Esophagus (tissue), 2 donors: ENCODE data around the gene IMMP2L. TPM values are rescaled to one million over a fixed set of nuclear protein-coding genes. Genes with fewer than 3 reads are reported as not detected.

Experiments
- H3K27ac ChIP-seq, 2 donors: one replicate each; pipeline ENCODE4 v1.5.1; 2013; ENCODE audit warnings: low read depth in 2 of 2, mild to moderate bottlenecking in 2 of 2, inconsistent platforms in 1 of 2, low read length in 1 of 2, moderate library complexity in 1 of 2
- H3K27me3 ChIP-seq, 2 donors: one replicate each; pipeline ENCODE4 v1.6.1; 2013; ENCODE audit warnings: low read length in 2 of 2, control low read depth in 1 of 2, mild to moderate bottlenecking in 1 of 2; ENCODE audit not compliant: insufficient read depth in 2 of 2, control insufficient read depth in 1 of 2
- H3K36me3 ChIP-seq, 2 donors: one replicate each; pipeline ENCODE4 v1.6.1; 2013; ENCODE audit warnings: low read length in 1 of 2; ENCODE audit not compliant: control insufficient read depth in 2 of 2, insufficient read depth in 2 of 2
- H3K4me1 ChIP-seq, 2 donors: one replicate each; pipeline ENCODE4 v1.6.1; 2013; ENCODE audit warnings: low read length in 1 of 2; ENCODE audit not compliant: control insufficient read depth in 2 of 2, insufficient read depth in 2 of 2
- H3K4me3 ChIP-seq, 2 donors: one replicate each; pipeline ENCODE4 v1.5.1; 2013; ENCODE audit warnings: low read length in 2 of 2, mild to moderate bottlenecking in 2 of 2, low read depth in 1 of 2, moderate library complexity in 1 of 2
- H3K9me3 ChIP-seq, 2 donors: one replicate each; pipeline ENCODE4 v1.6.1; 2013; ENCODE audit warnings: mild to moderate bottlenecking in 2 of 2, low read depth in 1 of 2, low read length in 1 of 2, moderate library complexity in 1 of 2; ENCODE audit not compliant: control insufficient read depth in 2 of 2, insufficient read depth in 1 of 2
- WGBS, 2 donors: extraction: QIAGEN DNeasy Blood & Tissue Kit; methylation state at CpG; one replicate each; pipeline ENCODE4 v1.1.7; 2013; 5-methylcytosine and 5-hydroxymethylcytosine counted together
- polyA plus RNA-seq, 2 donors: library from polyadenylated mRNA; stranded (reverse); fragments of 200-250 nt; gene quantifications; one replicate each; pipeline ENCODE4 v1.2.3, GENCODE V29; 2013
- donor health status: healthy with polysubstance abuse.
- donor health status: Bipolar disorder and iron deficiency.

Gene IMMP2L
- polyA plus RNA-seq, 2 donors = 6.5 to 14.5 TPM

DNA sequence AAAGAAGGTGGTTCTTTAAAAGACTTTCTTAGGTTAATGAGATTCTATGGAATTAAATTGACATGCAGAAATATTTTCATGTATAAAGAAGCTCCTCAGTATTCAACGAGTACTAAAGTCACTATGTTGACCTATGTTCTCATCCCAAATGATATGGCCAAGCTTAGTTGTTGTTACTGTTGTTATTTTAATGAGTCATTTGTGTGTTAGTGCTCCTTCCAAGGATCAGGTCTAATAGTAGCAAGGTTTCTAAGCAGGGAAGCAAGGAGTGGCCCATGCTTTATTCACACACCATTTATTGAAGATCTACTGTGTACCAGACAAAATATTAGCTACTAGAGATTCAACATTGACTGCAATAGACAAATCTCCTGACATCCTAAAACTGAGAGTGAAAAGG, 429.5 kb downstream of the IMMP2L start:
- H3K27ac ChIP-seq = no peak overlapping the region
- H3K4me1 ChIP-seq = peaks cover 0 to 2% of the 10 kb centered on the region in 2 donors
- no peaks in the 10 kb centered on the region for H3K27me3 ChIP-seq
- 81 to 83% methylated on average over 1 of the region's 1 CpG for WGBS, 2 donors
- H3K4me3 ChIP-seq = no peak overlapping the region
- no peaks in the 10 kb centered on the region for H3K36me3 ChIP-seq
- H3K9me3 ChIP-seq = no peaks in the 10 kb centered on the region

DNA sequence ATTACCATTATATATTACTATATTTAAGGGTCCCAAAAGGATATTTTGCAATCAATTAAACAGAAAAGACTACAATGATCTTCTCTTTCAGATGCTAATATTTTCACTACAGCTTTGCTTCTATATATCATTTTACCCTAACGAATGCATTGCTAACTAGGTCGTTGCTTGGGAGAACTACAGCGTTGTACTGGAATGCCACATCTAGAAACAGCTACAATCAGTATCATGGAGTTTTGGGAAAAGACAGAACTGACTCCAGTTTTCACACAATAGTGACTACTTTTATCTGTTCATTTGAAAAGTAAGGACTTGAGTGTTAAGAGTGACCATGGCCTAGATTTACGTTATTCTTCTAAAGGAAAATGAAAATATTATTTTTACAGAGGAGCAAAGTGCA, 432.9 kb downstream of the IMMP2L start:
- Histone ChIP-seq H3K27ac (no peak overlapping the region), H3K36me3 (no peaks in the 10 kb centered on the region), H3K9me3 (no peaks in the 10 kb centered on the region), H3K4me1 (no peaks in the 10 kb centered on the region), H3K27me3 (no peaks in the 10 kb centered on the region), H3K4me3 (no peak overlapping the region)
- WGBS, 2 donors = 95 to 98% methylated on average over 4 of the region's 4 CpGs

DNA sequence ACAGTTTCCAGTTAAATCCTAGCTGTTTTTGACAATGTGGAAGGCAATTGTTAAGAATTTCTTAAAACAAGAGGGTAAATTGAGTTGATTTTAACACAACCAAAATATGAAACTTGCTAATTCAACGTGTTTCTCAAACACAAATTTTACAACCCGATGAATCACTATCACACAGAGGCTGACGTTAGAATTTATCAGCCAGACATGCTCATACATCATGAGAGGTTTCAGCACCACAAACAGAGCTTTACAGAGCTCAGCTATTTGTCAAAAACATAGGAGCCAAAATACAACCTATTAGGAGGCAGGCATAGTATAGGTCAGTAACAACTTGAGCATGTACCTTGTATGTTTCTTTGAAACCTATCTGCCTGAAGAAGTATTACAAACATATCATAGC, 435.3 kb downstream of the IMMP2L start:
- H3K4me1 ChIP-seq = no peaks in the 10 kb centered on the region
- no peak overlapping the region for H3K27ac ChIP-seq
- no peaks in the 10 kb centered on the region for H3K9me3 ChIP-seq
- H3K36me3 ChIP-seq = no peaks in the 10 kb centered on the region
- 30% methylated on average over 3 of the region's 3 CpGs for WGBS, 2 donors
- no peaks in the 10 kb centered on the region for H3K27me3 ChIP-seq
- H3K4me3 ChIP-seq = no peak overlapping the region

DNA sequence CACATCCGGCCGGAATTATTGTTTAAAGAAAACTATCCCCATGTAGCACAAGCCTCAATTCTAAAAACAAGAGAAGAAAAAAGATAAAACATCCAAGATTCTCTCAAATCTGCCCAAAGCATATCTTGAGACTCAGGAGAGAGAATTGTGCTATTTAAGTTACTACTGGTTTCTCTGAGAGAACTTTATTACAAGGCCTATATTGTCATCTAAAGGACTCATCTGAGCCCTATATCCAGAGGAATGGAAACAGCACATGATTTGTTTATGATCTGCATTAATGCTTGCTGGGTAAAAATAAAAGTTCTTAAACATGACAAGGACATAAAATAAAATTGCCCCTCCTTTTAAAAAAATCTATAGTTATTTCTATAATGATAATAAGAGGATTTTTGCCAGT, 446.3 kb downstream of the IMMP2L start:
- Histone ChIP-seq H3K4me3 (no peak overlapping the region), H3K9me3 (no peaks in the 10 kb centered on the region), H3K27me3 (no peaks in the 10 kb centered on the region), H3K27ac (no peak overlapping the region), H3K36me3 (no peaks in the 10 kb centered on the region), H3K4me1 (no peaks in the 10 kb centered on the region)
- WGBS, 2 donors = 96 to 99% methylated on average over 2 of the region's 2 CpGs

DNA sequence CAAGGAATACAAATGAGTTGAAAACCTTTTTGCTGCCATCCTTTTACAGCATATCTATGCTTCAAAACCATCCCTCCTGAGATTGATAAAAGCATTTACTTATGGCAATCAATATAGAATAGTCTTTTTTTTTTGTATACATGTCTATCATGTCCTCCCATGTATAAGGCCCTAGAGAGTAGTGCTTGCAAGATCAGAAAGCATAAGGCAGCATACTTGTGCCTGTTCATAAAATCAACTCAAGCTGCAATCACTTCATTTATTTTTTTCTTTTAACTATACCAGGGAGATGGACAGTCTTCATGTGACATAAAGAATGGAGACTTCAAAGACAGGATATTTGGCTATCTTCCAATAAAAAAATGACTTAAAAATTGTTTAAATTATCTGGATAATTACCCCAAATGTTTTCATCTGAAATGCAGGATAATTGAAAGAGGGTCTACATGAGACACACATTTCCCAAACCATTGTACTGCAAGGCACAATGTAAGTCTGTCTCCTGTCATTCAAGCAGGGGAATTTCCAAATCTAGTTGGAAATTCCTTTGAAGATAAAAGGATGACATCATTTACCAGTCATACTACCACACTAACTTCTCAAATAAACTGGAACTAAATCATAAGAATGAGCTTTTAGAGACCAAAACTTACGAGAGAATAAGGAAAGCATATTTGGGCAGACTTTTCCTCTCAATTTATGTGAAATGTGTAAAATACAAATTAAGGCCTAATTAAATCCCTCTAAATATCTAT, 448.9 kb downstream of the IMMP2L start:
- no peak overlapping the region for H3K27ac ChIP-seq
- 30 to 54% methylated on average over 1 of the region's 1 CpG for WGBS, 2 donors
- no peaks in the 10 kb centered on the region for H3K36me3 ChIP-seq
- no peaks in the 10 kb centered on the region for H3K27me3 ChIP-seq
- no peaks in the 10 kb centered on the region for H3K4me1 ChIP-seq
- H3K9me3 ChIP-seq = no peaks in the 10 kb centered on the region
- no peak overlapping the region for H3K4me3 ChIP-seq

DNA sequence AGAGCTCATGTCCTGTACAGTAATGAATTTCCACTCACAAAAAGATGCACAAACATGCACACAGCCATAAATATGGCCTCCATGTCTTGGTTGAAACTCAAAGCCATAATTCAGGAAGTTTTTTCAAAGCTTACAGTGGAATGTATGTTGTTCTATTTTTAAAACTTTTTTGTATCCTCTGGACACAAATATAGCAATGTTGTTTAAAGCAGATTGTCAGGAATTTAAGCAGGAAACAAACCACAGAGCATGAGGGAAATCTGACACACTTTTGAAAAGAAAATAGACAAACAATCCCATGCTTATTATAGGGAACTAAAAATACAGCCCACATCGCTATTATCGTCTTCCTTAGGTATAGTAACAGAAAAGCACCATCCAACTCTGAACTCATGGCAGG, 449.9 kb downstream of the IMMP2L start:
- H3K4me1 ChIP-seq = no peaks in the 10 kb centered on the region
- H3K36me3 ChIP-seq = no peaks in the 10 kb centered on the region
- H3K27me3 ChIP-seq = no peaks in the 10 kb centered on the region
- no peak overlapping the region for H3K27ac ChIP-seq
- H3K9me3 ChIP-seq = no peaks in the 10 kb centered on the region
- 66 to 69% methylated on average over 2 of the region's 2 CpGs for WGBS, 2 donors
- H3K4me3 ChIP-seq = no peak overlapping the region

DNA sequence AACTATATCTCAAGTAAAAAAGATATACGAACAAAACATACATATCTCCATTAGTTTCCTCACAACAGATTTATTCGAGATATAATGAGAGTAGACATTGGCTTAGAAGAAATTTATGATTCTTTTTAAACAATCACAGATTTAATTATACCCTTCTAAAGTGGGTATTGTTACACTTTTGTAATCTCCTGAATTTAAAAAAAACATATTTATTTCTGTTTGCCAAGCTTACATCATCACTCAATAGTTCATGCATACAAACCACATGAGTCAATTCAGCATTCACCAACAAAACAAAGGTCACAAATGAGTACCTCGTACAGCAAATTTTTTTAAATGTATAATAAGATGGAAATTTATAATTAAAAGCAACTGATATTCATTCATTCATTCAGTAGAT, 453.8 kb downstream of the IMMP2L start:
- H3K4me1 ChIP-seq = no peaks in the 10 kb centered on the region
- H3K9me3 ChIP-seq = no peaks in the 10 kb centered on the region
- no peak overlapping the region for H3K27ac ChIP-seq
- 72 to 74% methylated on average over 3 of the region's 3 CpGs for WGBS, 2 donors
- H3K27me3 ChIP-seq = no peaks in the 10 kb centered on the region
- H3K4me3 ChIP-seq = no peak overlapping the region
- no peaks in the 10 kb centered on the region for H3K36me3 ChIP-seq

DNA sequence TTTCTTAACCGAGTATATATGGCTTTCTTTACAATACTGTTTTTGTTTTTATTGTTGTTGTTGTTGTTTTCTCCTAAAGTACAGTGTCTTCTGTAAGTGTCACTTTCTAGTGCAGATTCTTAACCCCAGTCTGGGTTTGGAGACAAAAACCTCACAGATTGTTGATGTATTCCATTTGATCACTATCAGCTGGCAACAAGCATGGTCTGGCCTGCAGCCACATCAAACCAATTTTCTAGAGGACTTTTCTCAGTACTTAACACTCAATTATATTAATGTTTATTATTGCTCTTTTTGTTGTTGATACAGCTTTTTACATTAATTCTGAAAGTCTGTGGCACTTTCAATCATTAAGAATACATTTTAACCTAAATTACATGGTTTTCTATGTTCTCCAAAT, 454.3 kb downstream of the IMMP2L start:
- Histone ChIP-seq H3K9me3 (no peaks in the 10 kb centered on the region), H3K4me1 (no peaks in the 10 kb centered on the region), H3K27ac (no peak overlapping the region), H3K27me3 (no peaks in the 10 kb centered on the region), H3K4me3 (no peak overlapping the region), H3K36me3 (no peaks in the 10 kb centered on the region)
- 87 to 89% methylated on average over 1 of the region's 1 CpG for WGBS, 2 donors

DNA sequence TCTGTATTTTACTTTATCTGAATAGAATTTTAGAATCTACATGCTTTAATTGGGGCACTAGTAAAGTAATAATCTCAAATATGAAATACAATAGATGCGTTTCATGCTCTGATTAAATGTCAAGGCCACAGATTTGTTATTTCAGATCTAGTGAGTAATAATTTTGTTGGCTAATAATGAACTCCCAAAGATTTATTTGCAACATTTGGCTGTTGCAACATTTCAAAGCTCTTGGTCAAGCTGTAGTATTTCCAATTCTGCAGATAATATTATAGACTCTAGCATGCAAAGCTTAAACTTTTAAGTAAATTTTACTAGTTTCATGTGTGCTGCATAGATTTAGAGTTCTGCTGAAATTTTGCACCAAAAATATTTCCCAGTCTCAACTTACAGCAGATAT, 454.7 kb downstream of the IMMP2L start:
- H3K4me1 ChIP-seq = no peaks in the 10 kb centered on the region
- H3K9me3 ChIP-seq = no peaks in the 10 kb centered on the region
- H3K27ac ChIP-seq = no peak overlapping the region
- no peaks in the 10 kb centered on the region for H3K27me3 ChIP-seq
- 72% methylated on average over 1 of the region's 1 CpG for WGBS, 2 donors
- H3K36me3 ChIP-seq = no peaks in the 10 kb centered on the region
- no peak overlapping the region for H3K4me3 ChIP-seq

DNA sequence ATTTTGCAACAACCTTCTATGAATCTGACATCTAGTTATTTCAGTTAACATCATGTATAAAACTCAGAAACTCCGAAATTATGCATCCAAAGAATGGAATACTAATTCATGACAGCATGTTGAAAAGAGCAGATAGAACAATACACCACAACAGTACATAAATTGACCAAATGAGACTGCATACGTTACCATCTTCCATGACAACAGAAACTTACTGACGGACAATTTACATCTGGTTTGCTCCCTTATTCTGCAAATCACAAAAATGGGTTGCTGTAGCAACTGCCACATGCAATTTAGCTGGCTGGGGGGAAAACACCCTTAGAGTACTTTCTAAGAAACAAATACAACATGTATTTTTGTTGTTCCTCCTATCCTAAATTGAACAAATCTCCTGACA, 457.0 kb downstream of the IMMP2L start:
- H3K27me3 ChIP-seq = no peaks in the 10 kb centered on the region
- no peaks in the 10 kb centered on the region for H3K4me1 ChIP-seq
- no peak overlapping the region for H3K4me3 ChIP-seq
- H3K9me3 ChIP-seq = no peaks in the 10 kb centered on the region
- H3K36me3 ChIP-seq = no peaks in the 10 kb centered on the region
- whole genome bisulfite sequencing, 2 donors = 92 to 97% methylated on average over 3 of the region's 3 CpGs
- no peak overlapping the region for H3K27ac ChIP-seq
